HepG2 (cell line): Measurements from ENCODE around the gene SEC14L5. TPM values are rescaled to one million over a fixed set of nuclear protein-coding genes. Genes with fewer than 3 reads are reported as not detected.

Experiments
- ATF2 ChIP-seq: sonication (generic); formaldehyde crosslinking; IDR thresholded peaks from 2 replicates; pipeline ENCODE4 v1.4.0; 2020; ENCODE audit warnings: missing genetic modification reagents
- ELF3 ChIP-seq: IDR thresholded peaks from 2 replicates; pipeline ENCODE4 v1.6.1; 2016; ENCODE audit warnings: missing genetic modification reagents, missing compliant biosample characterization
- IRF2 ChIP-seq: IDR thresholded peaks from 2 replicates; pipeline ENCODE4 v1.6.1; 2018; ENCODE audit warnings: missing genetic modification reagents, missing compliant biosample characterization
- LBX2 ChIP-seq: sonication (generic); formaldehyde crosslinking; IDR thresholded peaks from 2 replicates; pipeline ENCODE4 v1.5.0; 2020; ENCODE audit warnings: missing genetic modification reagents, mild to moderate bottlenecking, borderline replicate concordance
- LCORL ChIP-seq, 2 experiments: fragments of 450-650 bp in 1 of 2; sonication (generic) in 1 of 2; formaldehyde crosslinking in 1 of 2; IDR thresholded peaks; 2 replicates each; pipeline versions ENCODE4 v1.5.0 to v1.6.1; 2017 to 2020; ENCODE audit warnings: antibody characterized with exemption in 1 of 2, missing genetic modification reagents in 1 of 2
- LRRFIP1 ChIP-seq: sonication (generic); formaldehyde crosslinking; conservative IDR thresholded peaks from 2 replicates; pipeline ENCODE4 v1.4.0; 2020; ENCODE audit warnings: missing genetic modification reagents
- MXD3 ChIP-seq: IDR thresholded peaks from 2 replicates; pipeline ENCODE4 v1.6.1; 2016; ENCODE audit warnings: mild to moderate bottlenecking, missing biosample characterization, missing genetic modification reagents
- MYC ChIP-seq: sonication (generic); formaldehyde crosslinking; IDR thresholded peaks from 2 replicates; pipeline ENCODE4 v1.9.0; 2021; ENCODE audit warnings: missing genetic modification reagents, borderline replicate concordance
- NR2C2 ChIP-seq: sonication (generic); formaldehyde crosslinking; IDR thresholded peaks from 2 replicates; pipeline ENCODE4 v1.4.0; 2020; ENCODE audit warnings: missing genetic modification reagents, mild to moderate bottlenecking, moderate library complexity, borderline replicate concordance
- REST ChIP-seq, 2 experiments: IDR thresholded peaks; 2 replicates each; pipeline ENCODE4 v1.6.1; 2011 to 2012; ENCODE audit warnings: low read length in 2 of 2, borderline replicate concordance in 1 of 2, low read depth in 1 of 2, mild to moderate bottlenecking in 1 of 2, moderate library complexity in 1 of 2
- ZBTB7A ChIP-seq: sonication (generic); formaldehyde crosslinking; IDR thresholded peaks from 2 replicates; pipeline ENCODE4 v1.8.0; 2022; ENCODE audit warnings: mild to moderate bottlenecking, missing genetic modification reagents
- ZNF142 ChIP-seq: sonication (generic); formaldehyde crosslinking; IDR thresholded peaks from 2 replicates; pipeline ENCODE4 v1.4.0; 2020; ENCODE audit warnings: missing genetic modification reagents
- ZNF550 ChIP-seq: sonication (generic); formaldehyde crosslinking; IDR thresholded peaks from 2 replicates; pipeline ENCODE4 v1.4.0; 2020; ENCODE audit warnings: mild to moderate bottlenecking, missing genetic modification reagents, borderline replicate concordance
- polyA plus RNA-seq, 8 experiments: library from polyadenylated mRNA; depleted of rRNA in 3 of 8; stranded (reverse) in 7 of 8; unstranded in 1 of 8; fragments of >200 nt; fragmentation: Illumina TruSeq in 4 of 8; extraction: Trizol in 4 of 8; gene quantifications; 2 replicates each; pipeline versions ENCODE4 v1.2.1 to v1.2.3, GENCODE V29; 2011 to 2016; ENCODE audit warnings: low read depth in 4 of 8, missing spikeins in 1 of 8, mixed read lengths in 1 of 8; ENCODE audit not compliant: insufficient read depth in 1 of 8
- total RNA-seq, 5 experiments: library from RNA; depleted of rRNA; stranded (reverse); fragments of >200 nt; fragmentation: Illumina TruSeq; extraction: Trizol; gene quantifications; 2 replicates each; pipeline ENCODE4 v1.2.3, GENCODE V29; 2016; ENCODE audit warnings: low read depth in 1 of 5

Gene SEC14L5
- total and polyA plus RNA-seq, 2 of the 13 experiments (the other 11 are each of a cell fraction or from before 2014, with no cell fraction given): 0.40 to 0.42 TPM

GRCh38 chr16:5042574-5043171 is 84.5 kb downstream of the SEC14L5 start (continued):
- TF ChIP-seq REST (IDR thresholded peaks at IDR 0.05; ENCODE audit: borderline replicate concordance in 1 of 2, low read depth in 1 of 2, low read length in 2 of 2): peak; percentile 1 to 86
- TF ChIP-seq ZNF550 (CRISPR knock-in tag): 0 out of 2 replicates have a peak, but pooled peaks have one; percentile 38
- 0 out of 2 replicates have a peak, but pooled peaks have one; percentile 49 for TF ChIP-seq LBX2 (CRISPR knock-in tag)
- no peak for TF ChIP-seq LCORL (IDR thresholded peaks at IDR 0.05)
- peak; percentile 29; the same call in 1 of the 2 replicates for TF ChIP-seq LCORL (CRISPR knock-in tag; IDR thresholded peaks at IDR 0.05)
- 0 out of 2 replicates have a peak, but pooled peaks have one; percentile 61 for TF ChIP-seq ZNF142 (CRISPR knock-in tag)
- TF ChIP-seq LRRFIP1: no peak
- TF ChIP-seq MXD3: no peak
- 0 out of 2 replicates have a peak, but pooled peaks have one; percentile 19 for TF ChIP-seq ATF2 (CRISPR knock-in tag)
- TF ChIP-seq ELF3 (CRISPR knock-in tag): peak; percentile 37; the same call in 1 of the 2 replicates
- TF ChIP-seq NR2C2 (CRISPR knock-in tag): no peak
- peak; percentile 48; the same call in 1 of the 2 replicates for TF ChIP-seq IRF2 (CRISPR knock-in tag)
- TF ChIP-seq MYC (CRISPR knock-in tag): peak; percentile 27; the same call in 1 of the 2 replicates
- TF ChIP-seq ZBTB7A (CRISPR knock-in tag): no peak
